ENCODE results near the gene DCUN1D3. TPM values are rescaled to one million over a fixed set of nuclear protein-coding genes. Genes with fewer than 3 reads are reported as not detected.

The DCUN1D3 gene
- total and polyA plus RNA-seq, 2 donors (not counting 3 experiments of a cell fraction or from before 2014, with no cell fraction given) = 10.4 to 35.0 TPM

GRCh38 chr16:20903116-20903898 is 3.1 kb upstream of the DCUN1D3 start:
- H3K9me3 ChIP-seq (replicated peaks; ENCODE audit: control insufficient read depth, insufficient read depth, low read length) = no peaks in the 10 kb centered on the region
- no peaks in the 10 kb centered on the region for H4K20me1 ChIP-seq (replicated peaks; ENCODE audit: control insufficient read depth, extremely low read depth, insufficient read depth, low read length)
- DNase-seq (ENCODE audit: low read depth, low spot score) (peak; percentile 43), FAIRE-seq (peak; percentile 4)
- POLR2A ChIA-PET = interaction anchor here (0.5 kb wide), 1 partner anchor 135 kb away, joined by 3 read pairs; no protein-coding TSS in a partner anchor
- CTCF ChIA-PET = interaction anchor here (0.7 to 2.9 kb wide), 8 partner anchors 18 to 98 kb away, joined by 3 to 22 read pairs (median 4); no protein-coding TSS in a partner anchor
- dilution Hi-C loops (cut with MboI; ENCODE audit: extremely low pct_ligation_motif_present, low sequenced_read_pairs) (no loop called here), intact Hi-C loops (cut with micrococcal nuclease) (loop anchor here (5.0 kb wide), 4 partner anchors 96 to 1289 kb away; partner anchors contain the start of genes ERI2, REXO5 and THUMPD1)
- TF ChIP-seq MAX (IDR thresholded peaks at IDR 0.05; ENCODE audit: insufficient read depth, insufficient read length) = no peak
- TF ChIP-seq POLR2A (IDR thresholded peaks at IDR 0.05; ENCODE audit: low read depth, low read length) = no peak
- TF ChIP-seq MYC (IDR thresholded peaks at IDR 0.05; ENCODE audit: low read depth, low read length) = no peak
- TF ChIP-seq JUN (IDR thresholded peaks at IDR 0.05; ENCODE audit: borderline replicate concordance, insufficient read depth, insufficient read length, low read depth) = no peak
- peaks cover 35% of the 10 kb centered on the region for H3K79me2 ChIP-seq (ENCODE audit: control insufficient read depth, insufficient read depth, low read length)
- H3K9me1 ChIP-seq (replicated peaks; ENCODE audit: control insufficient read depth, extremely low read depth, insufficient read depth, low read length) = no peaks in the 10 kb centered on the region
- H3K27me3 ChIP-seq (ENCODE audit: control insufficient read depth in 2 of 2, insufficient read depth in 2 of 2, low read length in 2 of 2) = no peaks in the 10 kb centered on the region
- peaks cover 74% of the 10 kb centered on the region for H3K4me1 ChIP-seq (ENCODE audit: control insufficient read depth, extremely low read depth, insufficient read depth, low read length)
- H3K9ac ChIP-seq (replicated peaks; ENCODE audit: extremely low read depth, insufficient read depth, low read length) = peak overlapping the region; percentile 95
- no TSS peak for BruUV-seq (replicated peaks)
- peak overlapping the region; percentile 100 for H3K27ac ChIP-seq (ENCODE audit: insufficient read depth, low read depth, low read length)
- H3K4me3 ChIP-seq (replicated peaks in 1 of 3; ENCODE audit: insufficient read depth in 1 of 3, low read depth in 1 of 3, low read length in 3 of 3) = no peak overlapping the region
- H3K4me2 ChIP-seq (ENCODE audit: insufficient read depth, low read length) = peak overlapping the region; percentile 81
- H2AFZ ChIP-seq (ENCODE audit: low read depth, low read length) = no peak overlapping the region
- no peaks in the 10 kb centered on the region for H3K36me3 ChIP-seq (ENCODE audit: control insufficient read depth in 2 of 2, extremely low read depth in 1 of 2, insufficient read depth in 2 of 2, low read length in 2 of 2)

GRCh38 chr16:20902426-20902825 is 2.3 kb upstream of the DCUN1D3 start:
- DNase-seq (ENCODE audit: low read depth, low spot score) (no peak), FAIRE-seq (no peak)
- no peaks in the 10 kb centered on the region for H3K9me3 ChIP-seq (replicated peaks; ENCODE audit: control insufficient read depth, insufficient read depth, low read length)
- H2AFZ ChIP-seq (ENCODE audit: low read depth, low read length) = no peak overlapping the region
- H3K27ac ChIP-seq (ENCODE audit: insufficient read depth, low read depth, low read length) = peak overlapping the region; percentile 100
- intact Hi-C loops (cut with micrococcal nuclease) (loop anchor here (5.0 kb wide), 4 partner anchors 95 to 1290 kb away; partner anchors contain the start of genes ERI2, REXO5 and THUMPD1), dilution Hi-C loops (cut with MboI; ENCODE audit: extremely low pct_ligation_motif_present, low sequenced_read_pairs) (no loop called here)
- H4K20me1 ChIP-seq (replicated peaks; ENCODE audit: control insufficient read depth, extremely low read depth, insufficient read depth, low read length) = no peaks in the 10 kb centered on the region
- peak; percentile 51 for TF ChIP-seq POLR2A (IDR thresholded peaks at IDR 0.05; ENCODE audit: low read depth, low read length)
- no peak for TF ChIP-seq EZH2 (IDR thresholded peaks at IDR 0.05; ENCODE audit: borderline replicate concordance, low read depth, low read length, severe bottlenecking)
- H3K9me1 ChIP-seq (replicated peaks; ENCODE audit: control insufficient read depth, extremely low read depth, insufficient read depth, low read length) = no peaks in the 10 kb centered on the region
- H3K4me1 ChIP-seq (ENCODE audit: control insufficient read depth, extremely low read depth, insufficient read depth, low read length) = peaks cover 75% of the 10 kb centered on the region
- no peaks in the 10 kb centered on the region for H3K27me3 ChIP-seq (ENCODE audit: control insufficient read depth in 2 of 2, insufficient read depth in 2 of 2, low read length in 2 of 2)
- peak overlapping the region; percentile 86 for H3K4me2 ChIP-seq (ENCODE audit: insufficient read depth, low read length)
- H3K4me3 ChIP-seq (replicated peaks in 1 of 3; ENCODE audit: insufficient read depth in 1 of 3, low read depth in 1 of 3, low read length in 3 of 3) = peak overlapping the region in 1 of 3 experiments; percentile 76
- no peaks in the 10 kb centered on the region for H3K36me3 ChIP-seq (ENCODE audit: control insufficient read depth in 2 of 2, extremely low read depth in 1 of 2, insufficient read depth in 2 of 2, low read length in 2 of 2)
- ChIA-PET POLR2A (interaction anchor here (0.6 to 0.8 kb wide), 2 partner anchors 9 to 254 kb away, joined by 3 to 5 read pairs; no protein-coding TSS in a partner anchor), CTCF (interaction anchor here (1.1 to 2.9 kb wide), 5 partner anchors 34 to 99 kb away, joined by 3 to 22 read pairs (median 4); no protein-coding TSS in a partner anchor)
- peak overlapping the region; percentile 95 for H3K9ac ChIP-seq (replicated peaks; ENCODE audit: extremely low read depth, insufficient read depth, low read length)
- H3K79me2 ChIP-seq (ENCODE audit: control insufficient read depth, insufficient read depth, low read length) = peaks cover 44% of the 10 kb centered on the region
- no TSS peak for BruUV-seq (replicated peaks)

All from endothelial cell of umbilical vein (primary cell).